DOHH2 (cell line): Measurements from ENCODE around the gene ALS2CL.

ENCODE experiments used
- H3F3A ChIP-seq: fragments of 200-600 bp; sonication (generic), shearing (Covaris generic); 2 replicates; pipeline ENCODE4 v1.6.0; 2016; ENCODE audit warnings: antibody characterized with exemption, mild to moderate bottlenecking; ENCODE audit not compliant: control insufficient read depth, insufficient read depth
- H3K27ac ChIP-seq: fragments of 200-600 bp; sonication (generic); 2 replicates; pipeline ENCODE4 v1.5.1; 2014; ENCODE audit warnings: low read depth, mild to moderate bottlenecking, low read length, moderate library complexity
- H3K27me3 ChIP-seq: fragments of 200-600 bp; sonication (generic); 2 replicates; pipeline ENCODE4 v1.6.1; 2014; ENCODE audit warnings: mild to moderate bottlenecking, low read length, mixed read lengths; ENCODE audit not compliant: control insufficient read depth
- H3K36me3 ChIP-seq: fragments of 200-600 bp; sonication (generic); 2 replicates; pipeline ENCODE4 v1.6.1; 2014; ENCODE audit warnings: mild to moderate bottlenecking, low read length, moderate library complexity, mixed read lengths; ENCODE audit not compliant: control insufficient read depth
- H3K4me1 ChIP-seq: fragments of 200-600 bp; sonication (generic); 2 replicates; pipeline ENCODE4 v1.6.1; 2014; ENCODE audit warnings: mild to moderate bottlenecking, low read length, mixed read lengths; ENCODE audit not compliant: control insufficient read depth
- H3K4me2 ChIP-seq: fragments of 200-600 bp; sonication (generic); 2 replicates; pipeline ENCODE4 v1.6.0; 2014; ENCODE audit warnings: mild to moderate bottlenecking, low read length, moderate library complexity
- H3K4me3 ChIP-seq: fragments of 200-600 bp; sonication (generic); 2 replicates; pipeline ENCODE4 v1.5.1; 2014; ENCODE audit warnings: mild to moderate bottlenecking, low read length, mixed read lengths
- H3K79me2 ChIP-seq: fragments of 200-600 bp; sonication (generic); 2 replicates; pipeline ENCODE4 v1.6.1; 2014; ENCODE audit warnings: mild to moderate bottlenecking, low read length, mixed read lengths; ENCODE audit not compliant: control insufficient read depth
- H3K9me2 ChIP-seq: fragments of 200-600 bp; sonication (generic); replicated peaks from 2 replicates; pipeline ENCODE4 v1.6.1; 2014; ENCODE audit warnings: mild to moderate bottlenecking, low read length, mixed read lengths; ENCODE audit not compliant: control insufficient read depth
- H3K9me3 ChIP-seq: fragments of 200-600 bp; sonication (generic); 2 replicates; pipeline ENCODE4 v1.6.1; 2014; ENCODE audit warnings: antibody characterized with exemption, low read length, mixed read lengths; ENCODE audit not compliant: control insufficient read depth, insufficient read depth
- H4K20me1 ChIP-seq: fragments of 200-600 bp; sonication (generic); 2 replicates; pipeline ENCODE4 v1.6.0; 2014; ENCODE audit warnings: low read depth, mild to moderate bottlenecking, antibody characterized with exemption, low read length, moderate library complexity; ENCODE audit not compliant: control insufficient read depth, insufficient read depth
- EZH2phosphoT487 ChIP-seq: fragments of 200-600 bp; sonication (generic); IDR thresholded peaks from 2 replicates; pipeline ENCODE4 v1.6.1; 2017; ENCODE audit warnings: borderline replicate concordance, mild to moderate bottlenecking, antibody characterized with exemption, low read length, moderate library complexity, mixed read lengths
- TF ChIP-seq, protein P1 (sequence below): fragments of 200-600 bp; sonication (generic); IDR thresholded peaks from one replicate; pipeline ENCODE4 v1.5.1; 2014; ENCODE audit warnings: antibody characterized with exemption, mild to moderate bottlenecking, low read depth, low read length; ENCODE audit not compliant: poor library complexity, severe bottlenecking

ALS2CL gene

DNA sequence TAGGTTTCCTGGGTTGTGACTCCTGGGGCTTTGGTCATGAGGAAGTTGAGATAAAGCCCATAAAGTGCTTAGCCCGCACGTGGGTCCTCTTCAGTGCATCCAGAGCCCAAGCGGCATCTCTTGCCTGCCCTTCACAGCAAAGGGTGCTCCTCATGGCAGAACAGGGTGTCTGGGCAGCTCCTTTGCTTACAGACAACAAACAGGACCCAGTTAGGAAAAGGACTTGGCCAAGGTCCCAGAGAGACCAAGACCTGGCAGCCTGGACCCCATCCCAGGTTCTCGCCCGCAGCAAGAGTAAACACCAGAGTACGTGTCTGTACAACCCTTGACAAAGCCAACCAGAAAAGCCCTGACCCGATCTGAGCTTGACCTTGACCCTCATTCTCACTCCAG is 27.0 kb downstream of the ALS2CL start:
- Histone ChIP-seq H3K27me3 (no peaks in the 10 kb centered on the region), H3K79me2 (no peaks in the 10 kb centered on the region), H3K4me1 (no peaks in the 10 kb centered on the region), H3K9me2 (no peaks in the 10 kb centered on the region), H3K27ac (no peak overlapping the region), H3K4me2 (no peak overlapping the region), H4K20me1 (no peaks in the 10 kb centered on the region), H3K4me3 (no peak overlapping the region), H3F3A (no peaks in the 10 kb centered on the region), H3K36me3 (no peaks in the 10 kb centered on the region), H3K9me3 (no peaks in the 10 kb centered on the region)
- no peak for TF ChIP-seq EZH2phosphoT487
- TF ChIP-seq, protein P1, sequence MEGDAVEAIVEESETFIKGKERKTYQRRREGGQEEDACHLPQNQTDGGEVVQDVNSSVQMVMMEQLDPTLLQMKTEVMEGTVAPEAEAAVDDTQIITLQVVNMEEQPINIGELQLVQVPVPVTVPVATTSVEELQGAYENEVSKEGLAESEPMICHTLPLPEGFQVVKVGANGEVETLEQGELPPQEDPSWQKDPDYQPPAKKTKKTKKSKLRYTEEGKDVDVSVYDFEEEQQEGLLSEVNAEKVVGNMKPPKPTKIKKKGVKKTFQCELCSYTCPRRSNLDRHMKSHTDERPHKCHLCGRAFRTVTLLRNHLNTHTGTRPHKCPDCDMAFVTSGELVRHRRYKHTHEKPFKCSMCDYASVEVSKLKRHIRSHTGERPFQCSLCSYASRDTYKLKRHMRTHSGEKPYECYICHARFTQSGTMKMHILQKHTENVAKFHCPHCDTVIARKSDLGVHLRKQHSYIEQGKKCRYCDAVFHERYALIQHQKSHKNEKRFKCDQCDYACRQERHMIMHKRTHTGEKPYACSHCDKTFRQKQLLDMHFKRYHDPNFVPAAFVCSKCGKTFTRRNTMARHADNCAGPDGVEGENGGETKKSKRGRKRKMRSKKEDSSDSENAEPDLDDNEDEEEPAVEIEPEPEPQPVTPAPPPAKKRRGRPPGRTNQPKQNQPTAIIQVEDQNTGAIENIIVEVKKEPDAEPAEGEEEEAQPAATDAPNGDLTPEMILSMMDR: no peak

DNA sequence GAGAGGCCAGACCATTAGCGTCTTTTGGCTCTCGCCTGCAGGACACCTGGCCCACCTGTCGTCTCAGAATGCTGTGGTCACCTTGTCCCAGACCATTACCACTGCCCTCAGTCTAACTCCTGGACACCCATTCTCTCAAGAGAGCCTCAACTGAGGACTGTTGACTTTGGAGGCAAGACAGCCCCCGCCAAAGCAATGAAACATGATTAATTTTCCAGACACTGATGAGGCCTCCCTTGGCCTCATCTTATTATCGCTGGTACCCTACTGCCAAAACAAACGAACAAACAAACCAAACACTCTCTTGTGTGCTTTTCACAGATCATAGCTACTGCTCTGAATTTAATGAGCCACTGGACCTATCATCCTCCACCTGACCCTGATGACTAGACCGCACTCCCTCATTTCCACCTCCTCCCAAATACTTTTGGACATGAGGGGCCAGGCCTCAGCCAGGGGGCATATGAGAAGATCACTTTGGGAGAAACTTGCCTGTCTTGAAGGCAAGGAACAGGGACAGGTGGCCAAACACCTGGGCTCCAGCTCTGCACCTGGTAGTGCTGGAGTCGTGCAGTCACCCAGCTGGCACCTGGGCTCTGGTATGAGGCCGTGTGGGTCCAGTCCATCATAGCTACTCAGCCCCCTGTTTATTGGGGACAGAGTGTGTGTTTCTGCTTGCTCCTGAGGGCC is 27.6 kb downstream of the ALS2CL start:
- H3K4me1 ChIP-seq: peaks cover 1% of the 10 kb centered on the region
- H3K4me3 ChIP-seq: no peak overlapping the region
- no peaks in the 10 kb centered on the region for H3K36me3 ChIP-seq
- H3K27ac ChIP-seq: no peak overlapping the region
- no peak overlapping the region for H3K4me2 ChIP-seq
- H3K79me2 ChIP-seq: no peaks in the 10 kb centered on the region
- H3K9me2 ChIP-seq: no peaks in the 10 kb centered on the region
- H3K27me3 ChIP-seq: no peaks in the 10 kb centered on the region
- H4K20me1 ChIP-seq: no peaks in the 10 kb centered on the region
- TF ChIP-seq, protein P1: no peak
- no peak for TF ChIP-seq EZH2phosphoT487
- no peaks in the 10 kb centered on the region for H3F3A ChIP-seq
- no peaks in the 10 kb centered on the region for H3K9me3 ChIP-seq

DNA sequence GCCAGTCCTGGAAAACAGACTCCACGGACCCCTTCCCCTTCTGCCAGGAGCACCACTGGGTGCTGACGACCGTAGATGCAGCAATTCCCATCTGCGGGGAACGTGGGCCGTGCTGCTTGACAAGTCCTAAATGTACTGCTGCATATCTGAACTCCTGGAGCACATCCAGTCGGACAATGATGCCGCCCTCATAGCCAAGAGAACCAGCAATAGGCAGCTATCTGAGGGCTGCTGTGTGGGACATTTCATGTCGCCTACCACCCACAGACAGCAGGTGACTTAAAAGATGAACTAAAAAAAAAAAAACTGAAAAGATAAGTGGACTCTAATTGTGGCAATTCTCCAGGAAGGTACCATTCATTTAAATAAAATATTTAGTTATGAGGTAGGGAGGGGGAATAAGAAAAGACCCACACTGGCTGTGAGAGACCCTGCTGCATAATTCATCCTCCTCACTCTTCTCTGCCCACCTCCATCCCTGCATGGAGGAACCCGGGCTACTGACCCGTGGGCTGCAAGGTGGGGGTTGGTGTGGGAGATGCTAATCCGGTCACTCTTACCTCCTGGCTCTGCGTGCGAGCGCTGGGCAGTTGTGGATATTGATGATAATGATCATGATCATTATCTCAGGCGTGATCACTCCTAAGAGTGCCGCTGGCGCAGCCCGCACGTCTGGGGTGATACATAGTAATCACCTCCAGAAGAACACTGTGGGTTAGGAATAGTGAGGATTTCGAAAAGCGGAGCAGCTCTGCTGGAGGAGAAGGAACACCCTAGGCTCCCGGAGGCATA is 28.3 kb downstream of the ALS2CL start:
- Histone ChIP-seq H3K27ac (no peak overlapping the region), H3K9me3 (no peaks in the 10 kb centered on the region), H3F3A (no peaks in the 10 kb centered on the region), H4K20me1 (no peaks in the 10 kb centered on the region), H3K36me3 (no peaks in the 10 kb centered on the region), H3K9me2 (no peaks in the 10 kb centered on the region), H3K27me3 (no peaks in the 10 kb centered on the region), H3K4me3 (no peak overlapping the region), H3K4me2 (no peak overlapping the region), H3K4me1 (peaks cover 8% of the 10 kb centered on the region), H3K79me2 (no peaks in the 10 kb centered on the region)
- TF ChIP-seq, protein P1: no peak
- no peak for TF ChIP-seq EZH2phosphoT487
